ENCODE measurements around the gene RNF144B.
"Not testable (repeated sequence)": the region's sequence is repeated elsewhere in the genome, so short reads cannot be mapped to it uniquely, and the experiment has no call there.

RNF144B gene

DNA sequence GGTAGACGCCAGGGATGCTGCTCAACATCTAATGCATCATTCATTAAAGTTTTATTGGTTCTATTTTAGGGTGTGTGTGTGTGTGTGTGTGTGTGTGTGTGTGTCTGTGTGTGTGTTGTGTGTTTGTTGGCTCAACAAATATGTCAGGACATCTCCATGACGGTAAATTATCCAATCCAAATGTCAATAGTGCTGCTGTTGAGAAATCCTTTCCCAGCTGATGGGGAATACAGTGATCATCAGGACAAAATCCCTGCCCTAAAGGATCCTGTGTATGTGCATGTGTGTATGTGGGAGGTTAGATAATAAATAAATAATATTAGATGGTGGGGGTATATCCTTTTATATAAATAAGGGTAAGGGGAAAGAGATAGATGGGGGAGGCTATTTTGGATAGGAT is 59.6 kb downstream of the RNF144B start:
- DNase-seq, result no peak

DNA sequence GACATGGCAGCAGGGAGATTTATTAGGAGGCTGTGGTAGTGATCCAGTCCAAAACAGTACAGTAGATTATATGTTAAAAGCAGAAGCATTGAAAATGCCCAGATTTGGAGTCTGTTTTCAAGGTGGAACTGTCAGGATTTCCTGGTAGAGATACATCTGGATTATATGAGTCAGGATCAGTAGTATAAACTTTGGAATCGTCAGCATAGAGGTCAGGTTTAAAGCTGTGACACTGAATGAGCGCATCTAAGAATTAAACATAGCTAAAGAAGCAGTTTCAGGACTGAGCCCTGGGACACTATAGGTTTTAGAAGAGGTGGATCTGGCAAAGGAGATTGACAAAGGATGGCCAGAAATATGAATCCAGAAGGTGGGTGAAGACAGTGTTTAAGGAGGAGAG is 60.4 kb downstream of the RNF144B start:
- no peak for DNase-seq

DNA sequence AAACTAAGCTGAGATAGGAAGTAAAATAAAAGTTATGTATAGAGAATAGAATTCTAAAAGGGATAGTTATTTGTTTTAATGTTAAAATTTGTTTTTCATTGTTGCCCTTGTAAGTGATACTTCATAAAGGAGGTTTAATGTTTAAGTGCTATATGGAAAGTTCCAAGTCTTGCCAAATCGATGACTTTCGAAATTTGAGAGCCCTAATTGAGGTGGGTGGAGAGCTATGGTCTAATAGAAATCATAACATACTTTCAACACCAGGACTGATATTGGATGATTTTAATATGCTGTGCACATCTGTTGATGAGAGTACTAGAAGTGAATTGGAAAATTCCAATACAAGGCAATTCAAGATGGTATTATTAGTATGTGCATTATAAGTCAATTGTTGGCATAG is 64.6 kb downstream of the RNF144B start:
- no peak for DNase-seq

DNA sequence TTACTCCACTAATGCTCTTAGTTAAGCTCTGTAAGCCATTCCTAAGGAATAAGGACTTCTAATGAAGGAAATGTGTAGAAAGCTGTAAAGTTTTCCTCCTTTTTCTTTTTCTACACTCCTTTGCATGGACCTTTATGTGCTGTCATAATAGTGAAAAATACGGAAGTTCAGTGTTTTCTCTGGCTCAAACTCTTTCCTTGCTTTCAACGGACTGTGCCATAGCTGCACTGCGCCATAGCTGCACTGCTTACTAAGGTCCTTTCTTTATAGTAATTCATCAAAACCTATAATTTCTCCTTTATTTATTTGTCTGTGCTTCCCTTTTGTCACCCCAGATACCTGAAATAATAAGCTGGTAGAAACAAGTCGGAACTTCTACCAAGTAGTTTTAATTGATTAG is 67.3 kb downstream of the RNF144B start:
- no peak for DNase-seq

DNA sequence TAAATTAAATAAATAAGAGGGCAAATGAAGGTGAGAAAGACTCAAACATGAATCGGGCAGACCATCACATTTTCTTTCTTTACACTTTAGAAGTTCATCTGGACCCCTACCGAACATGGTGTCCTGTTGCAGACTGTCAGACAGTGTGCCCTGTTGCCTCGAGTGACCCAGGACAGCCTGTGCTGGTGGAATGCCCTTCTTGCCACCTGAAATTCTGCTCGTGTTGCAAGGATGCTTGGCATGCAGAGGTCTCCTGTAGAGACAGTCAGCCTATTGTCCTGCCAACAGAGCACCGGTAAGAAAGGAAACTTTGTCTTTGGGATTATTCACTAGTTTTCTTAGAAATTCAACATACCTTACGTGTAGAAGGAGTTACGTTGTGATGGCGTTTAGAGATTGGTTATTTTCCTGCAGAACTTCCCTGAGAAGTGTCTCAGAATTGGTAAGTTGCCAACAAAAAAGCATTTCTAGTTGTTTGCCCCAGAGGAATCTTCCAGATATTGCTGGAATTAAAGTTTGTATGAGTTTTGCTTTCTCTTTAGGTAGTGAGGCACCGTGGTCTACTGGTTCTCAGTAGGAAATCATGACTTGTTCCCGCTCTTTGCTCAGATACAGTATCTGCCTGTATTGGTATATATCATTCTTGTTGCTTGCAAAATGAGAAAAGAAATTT is 70.1 kb downstream of the RNF144B start:
- DNase-seq, result no peak

DNA sequence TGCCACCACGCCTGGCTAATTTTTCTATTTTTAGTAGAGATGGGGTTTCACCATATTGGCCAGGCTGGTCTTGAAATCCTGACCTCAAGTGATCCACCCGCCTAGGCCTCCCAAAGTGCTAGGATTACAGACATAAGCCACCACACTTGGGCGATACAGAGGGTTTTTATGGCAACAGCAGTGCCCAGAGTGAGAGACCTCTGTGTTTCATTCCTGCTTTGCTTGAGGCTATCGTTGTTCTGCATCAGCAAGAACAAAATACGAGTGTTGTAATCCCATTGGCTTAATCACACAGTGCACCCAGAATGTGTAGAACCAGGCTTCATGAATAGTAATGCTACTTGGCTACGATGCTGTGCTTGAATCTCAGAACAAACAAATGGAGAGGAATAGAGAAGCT is 70.9 kb downstream of the RNF144B start:
- not testable (repeated sequence) for DNase-seq

DNA sequence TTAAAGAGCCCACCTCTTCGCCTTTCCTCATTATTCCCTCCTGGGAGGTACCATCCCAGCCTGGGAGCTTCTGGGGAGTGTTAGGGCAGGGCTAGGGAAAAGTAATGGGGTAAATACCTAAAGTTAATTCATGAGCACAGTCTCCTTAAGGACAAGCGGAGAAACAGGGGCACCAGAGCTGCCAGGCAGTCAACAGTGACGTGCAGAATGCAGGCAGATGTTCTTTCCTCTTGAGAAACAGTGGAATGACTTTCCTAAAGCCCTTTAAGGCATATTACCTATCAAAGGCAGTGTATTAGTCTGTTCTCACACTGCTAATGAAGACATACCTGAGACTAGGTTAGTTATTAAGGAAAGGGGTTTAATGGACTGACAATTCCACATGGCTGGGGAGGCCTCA is 76.3 kb downstream of the RNF144B start:
- no peak for DNase-seq

DNA sequence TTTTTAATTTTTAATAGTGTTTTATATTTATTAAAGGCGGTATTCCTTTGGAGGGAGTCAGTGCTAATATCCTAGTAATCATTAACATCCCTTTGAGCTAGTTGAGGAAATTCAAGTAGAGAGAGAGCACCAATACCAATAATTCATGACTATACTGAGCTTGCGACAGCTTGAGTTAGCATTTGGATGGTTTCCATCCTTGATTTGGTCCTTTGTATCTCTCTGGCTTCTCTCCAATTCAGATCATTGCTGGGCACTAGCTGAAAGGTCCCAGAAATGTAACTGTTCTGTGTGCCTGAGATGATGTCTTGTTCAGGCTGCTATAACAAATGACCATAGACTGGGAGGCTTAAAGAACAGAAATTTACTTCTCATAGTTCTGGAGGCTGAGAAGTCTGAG is 77.0 kb downstream of the RNF144B start:
- DNase-seq, result no peak

DNA sequence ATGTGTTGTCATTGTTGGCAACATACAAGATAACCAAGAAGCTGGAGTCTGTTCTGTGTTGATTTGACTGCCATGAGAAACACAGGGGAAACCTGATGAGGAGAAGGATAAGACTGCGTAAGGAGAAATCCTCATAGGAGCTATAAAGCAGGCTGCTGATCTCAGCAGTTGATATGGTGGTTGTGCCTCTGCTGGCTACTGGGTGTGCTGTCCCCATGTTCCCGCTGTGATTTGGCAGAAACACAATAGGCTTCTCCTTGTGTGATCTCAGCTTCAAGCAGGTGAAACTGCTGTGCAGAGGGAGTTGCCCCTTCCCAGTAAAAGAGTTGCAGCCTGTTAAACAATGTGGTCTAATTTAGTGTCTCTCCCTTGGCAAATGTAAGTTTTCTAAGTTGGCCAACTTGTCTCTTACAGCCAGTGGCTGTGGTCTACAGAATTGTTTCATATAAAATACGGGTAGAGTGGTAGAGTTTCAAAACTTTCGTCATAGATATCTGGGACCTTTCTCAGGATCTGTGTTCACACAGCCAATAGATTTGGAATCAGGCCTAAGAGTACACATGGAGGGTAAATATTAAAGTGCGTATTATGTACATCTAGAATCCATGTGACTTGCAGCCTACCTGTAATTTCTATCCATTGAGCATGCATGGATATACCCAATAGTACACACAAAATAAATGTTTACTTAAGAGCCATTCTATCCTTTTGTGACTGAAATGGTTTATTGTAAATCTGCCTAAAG is 78.4 kb downstream of the RNF144B start:
- no peak for DNase-seq

DNA sequence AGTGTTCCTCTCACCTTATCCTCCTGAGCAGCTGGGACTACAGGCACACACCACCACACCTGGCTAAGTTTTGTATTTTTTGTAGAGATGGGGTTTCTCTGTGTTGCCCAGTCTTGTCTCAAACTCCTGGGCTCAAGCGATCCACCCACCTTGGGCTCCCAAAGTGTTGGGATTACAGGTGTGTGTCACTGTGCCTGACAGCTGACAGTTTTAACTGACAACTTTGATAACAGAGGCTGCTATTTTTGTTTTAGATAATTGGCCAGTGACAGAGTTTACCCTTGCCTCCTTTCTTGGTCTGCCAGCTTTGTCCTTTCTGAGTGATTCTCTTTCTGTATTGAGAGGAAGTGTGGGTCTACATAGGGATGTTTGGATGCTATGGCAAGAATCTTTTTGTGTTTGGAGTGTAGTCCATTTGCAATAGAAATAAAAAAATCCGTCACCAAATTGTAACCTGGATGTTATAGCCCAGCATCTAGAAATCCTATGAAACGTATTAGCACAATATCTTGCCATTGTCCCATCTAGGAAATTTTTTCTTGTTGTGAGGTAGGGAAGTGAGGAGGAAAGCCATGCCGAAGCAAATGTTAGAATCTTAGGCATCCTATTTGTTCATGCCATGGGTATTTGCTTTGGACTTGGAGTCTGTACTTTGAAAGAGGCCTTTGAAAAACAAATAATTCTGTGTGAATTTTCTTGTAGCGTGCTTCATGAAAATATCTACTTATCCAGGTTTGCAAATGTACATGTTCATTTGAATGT is 80.8 kb downstream of the RNF144B start:
- no peak for DNase-seq

DNA sequence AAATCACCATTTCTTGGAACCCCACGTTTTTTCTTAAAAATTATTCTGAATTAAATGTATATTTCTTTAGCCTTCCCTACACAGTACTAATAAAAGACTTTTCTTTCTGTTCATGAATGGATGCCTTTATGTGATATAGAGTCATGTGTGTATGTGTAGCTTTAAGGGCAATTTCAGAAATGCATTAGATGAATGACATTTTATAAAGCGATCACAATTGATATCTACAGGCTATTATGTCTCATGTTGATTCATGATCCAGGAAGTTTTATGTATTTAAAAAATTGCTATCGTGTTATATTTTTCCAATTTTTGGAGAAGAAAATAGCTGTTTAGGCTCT is 81.3 kb downstream of the RNF144B start:
- DNase-seq, result no peak

DNA sequence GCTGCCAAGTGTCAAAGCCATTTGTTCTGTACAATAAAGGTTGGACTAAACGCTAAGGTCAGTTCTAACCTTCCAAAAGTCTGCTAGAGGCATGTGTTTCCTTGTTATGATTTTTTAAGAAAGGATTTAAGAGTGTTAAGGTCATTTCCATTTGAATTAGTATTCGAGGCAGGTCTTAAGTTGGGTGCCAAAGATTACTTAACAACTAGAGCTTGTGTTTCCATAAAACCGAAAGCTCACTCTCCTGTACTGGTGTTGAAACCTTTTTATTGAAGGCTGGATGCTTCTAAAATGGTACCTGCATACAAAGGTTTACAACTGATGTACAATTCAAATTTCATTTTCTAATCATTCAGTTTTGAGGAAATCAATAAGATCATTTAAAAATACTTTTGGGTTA is 82.4 kb downstream of the RNF144B start:
- no peak for DNase-seq

DNA sequence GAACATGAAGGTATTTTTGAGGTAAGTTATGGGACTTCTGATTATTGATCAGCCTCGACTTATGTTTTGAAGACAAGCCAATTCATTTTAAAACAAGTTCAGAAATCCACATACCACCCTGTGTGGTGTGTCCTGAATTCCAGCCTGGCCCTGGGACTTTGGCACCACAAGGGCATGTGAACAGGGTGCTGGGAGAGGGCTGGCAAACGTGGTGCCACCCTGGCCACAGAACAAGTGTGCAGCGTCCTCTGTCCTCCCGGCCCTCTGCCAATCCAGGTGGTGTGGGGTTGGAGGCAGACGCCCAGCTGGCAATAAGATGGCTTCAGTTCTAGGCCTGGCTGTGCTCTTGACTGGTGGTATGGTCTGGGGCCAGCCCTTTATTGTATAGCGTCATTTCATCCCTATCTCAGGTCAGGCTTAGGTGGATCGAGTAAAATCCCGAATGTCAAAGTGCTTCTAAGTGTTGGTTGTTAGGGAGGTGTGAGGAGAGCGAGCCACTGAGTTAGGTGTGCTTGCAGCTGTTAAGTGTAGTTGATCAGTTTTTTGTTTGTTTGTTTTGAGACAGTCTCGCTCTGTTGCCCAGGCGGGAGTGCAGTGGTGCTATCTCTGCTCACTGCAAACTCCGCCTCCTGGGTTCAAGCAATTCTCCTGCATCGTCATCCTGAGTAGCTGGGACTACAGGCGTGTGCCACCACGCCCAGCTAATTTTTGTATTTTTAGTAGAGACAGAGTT is 84.2 kb downstream of the RNF144B start:
- DNase-seq, result no peak

DNA sequence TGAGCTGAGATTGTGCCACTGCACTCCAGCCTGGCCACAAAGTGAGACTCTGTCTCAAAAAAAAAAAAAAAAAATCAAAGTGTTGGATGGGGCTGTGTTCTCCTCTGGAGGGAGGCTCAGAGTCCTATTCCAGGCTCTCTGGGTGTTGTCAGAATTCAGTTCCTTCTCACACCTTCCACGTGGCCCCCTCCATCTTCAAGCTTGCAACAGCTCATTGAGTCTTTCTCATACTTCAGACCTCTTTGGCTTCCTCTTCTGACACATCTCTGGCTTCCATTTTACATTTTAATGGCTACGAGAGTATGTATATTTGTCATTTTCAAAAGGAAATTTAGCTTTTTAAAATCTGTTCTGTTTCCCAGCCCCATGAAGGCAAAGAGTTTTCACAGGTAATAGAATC is 85.8 kb downstream of the RNF144B start:
- DNase-seq, result no peak

DNA sequence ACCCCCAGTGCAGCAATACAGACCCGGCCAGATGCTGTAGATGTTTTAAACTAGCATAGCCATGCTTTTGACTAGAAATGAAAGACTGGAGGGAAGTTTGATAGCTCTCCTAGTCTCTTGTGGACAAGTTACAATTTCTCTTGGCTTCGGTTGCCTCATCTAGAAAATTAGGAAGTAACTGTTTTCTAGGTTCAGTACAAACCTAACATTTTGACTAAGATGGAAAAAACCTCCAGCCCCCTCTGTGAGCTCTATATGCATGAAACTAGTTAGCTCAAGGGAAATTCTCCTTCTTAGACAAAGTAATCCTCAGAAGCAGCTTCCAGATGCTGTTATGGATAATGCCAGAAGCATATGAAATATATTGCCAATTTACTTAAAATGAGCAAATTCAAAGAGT is 86.6 kb downstream of the RNF144B start:
- no peak for DNase-seq

DNA sequence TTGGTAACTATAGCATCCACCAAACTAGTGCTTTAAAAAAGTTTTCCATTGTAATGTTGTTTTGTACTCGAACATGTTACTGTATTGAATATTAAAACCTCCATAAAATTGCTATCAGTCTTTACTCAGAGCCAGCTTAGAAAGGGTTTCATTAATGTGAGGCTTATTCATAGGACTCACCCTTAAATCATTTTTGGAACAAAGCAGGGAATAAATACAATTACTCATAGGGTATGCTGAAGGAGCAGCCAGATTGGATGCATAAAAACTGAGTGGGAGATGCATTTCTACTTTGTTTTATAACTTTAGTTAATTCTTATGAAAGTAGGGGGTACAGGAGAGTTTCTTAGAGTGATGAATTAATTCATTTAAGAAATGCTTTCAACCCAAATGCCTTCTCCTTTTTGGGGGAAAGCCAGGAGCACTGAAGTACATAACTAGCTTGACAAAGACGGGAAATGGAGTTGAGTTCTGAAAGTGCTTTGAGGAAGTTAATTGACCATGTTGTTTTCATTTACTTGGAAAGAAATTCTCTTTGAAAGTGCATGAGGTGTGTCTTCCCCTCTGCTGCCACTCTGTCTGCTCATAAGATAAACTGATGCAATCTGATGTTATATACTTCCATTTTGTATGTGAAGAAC is 90.3 kb downstream of the RNF144B start:
- DNase-seq, result no peak

DNA sequence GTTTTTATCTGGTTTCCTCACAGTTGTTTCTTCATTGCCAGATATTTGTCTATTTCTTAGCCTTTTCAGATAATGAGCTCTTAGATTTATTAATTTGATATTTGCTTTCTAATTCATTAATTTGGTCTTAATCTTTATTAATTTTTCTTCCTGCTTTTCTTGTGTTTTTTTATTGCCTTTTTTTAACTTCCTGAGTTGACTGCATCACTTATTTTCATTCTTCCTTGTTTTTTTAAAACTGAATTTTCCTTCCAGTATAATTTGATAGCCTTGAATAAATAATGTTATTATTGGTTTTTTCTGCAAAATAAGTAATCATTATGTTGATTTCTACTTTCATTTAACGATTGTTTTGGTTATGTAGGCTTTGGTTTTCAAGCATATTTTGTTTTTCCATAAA is 91.5 kb downstream of the RNF144B start:
- no peak for DNase-seq

DNA sequence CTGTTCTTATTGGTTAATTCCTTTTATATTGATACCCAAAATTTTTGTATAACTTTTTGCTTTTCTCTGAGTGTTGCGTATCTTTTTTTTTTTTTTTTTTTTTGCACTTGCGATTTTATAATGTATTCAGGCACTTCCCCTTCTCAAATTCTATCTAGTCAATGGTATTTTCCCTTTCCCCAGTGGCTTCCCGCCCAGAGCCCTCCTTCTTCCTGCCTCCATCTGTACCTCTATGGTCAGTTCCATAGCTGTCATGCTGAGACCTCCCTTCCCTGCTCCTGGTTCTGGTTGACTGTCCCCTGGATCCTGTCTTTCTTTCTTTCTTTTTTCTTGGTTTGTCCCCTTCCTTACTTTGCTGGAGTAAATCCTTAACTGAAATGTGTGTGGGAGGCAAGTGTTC is 94.7 kb downstream of the RNF144B start:
- DNase-seq, result no peak

DNA sequence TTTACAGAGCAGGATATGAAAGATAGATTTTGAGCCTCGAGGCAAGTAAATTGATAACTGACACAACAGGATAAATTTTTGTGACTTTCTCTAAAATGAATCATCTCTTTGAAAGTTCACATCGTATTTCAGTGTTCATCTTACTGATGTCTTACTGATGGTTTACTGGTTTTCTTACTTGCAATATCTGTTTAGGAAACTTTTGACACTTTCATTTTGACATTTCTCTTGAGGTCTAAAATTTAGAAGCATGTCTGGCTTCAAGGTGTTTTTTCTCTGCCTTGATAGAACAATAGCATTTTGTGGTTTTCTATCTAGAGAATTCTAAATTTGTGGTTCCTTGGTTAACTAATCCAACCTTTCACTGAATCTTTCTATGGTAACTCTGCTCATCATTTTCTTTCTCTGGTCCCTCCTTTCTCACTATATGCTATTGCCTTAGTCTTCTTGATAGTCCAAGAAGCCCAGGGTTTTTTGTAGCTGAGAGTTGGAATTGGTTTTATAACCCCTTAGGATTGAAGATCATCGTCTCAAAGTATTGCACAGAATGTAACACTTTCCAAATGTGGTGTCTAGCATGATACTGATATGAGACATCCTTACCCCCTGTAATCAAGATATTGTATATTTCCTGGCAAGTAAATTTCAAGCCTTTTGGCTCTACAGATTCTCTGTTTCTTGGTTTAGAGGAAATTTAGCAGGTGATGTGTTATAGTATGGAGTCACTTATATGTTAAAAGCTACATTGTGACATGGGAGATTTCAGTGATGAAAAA is 98.7 kb downstream of the RNF144B start:
- DNase-seq, result no peak

DNA sequence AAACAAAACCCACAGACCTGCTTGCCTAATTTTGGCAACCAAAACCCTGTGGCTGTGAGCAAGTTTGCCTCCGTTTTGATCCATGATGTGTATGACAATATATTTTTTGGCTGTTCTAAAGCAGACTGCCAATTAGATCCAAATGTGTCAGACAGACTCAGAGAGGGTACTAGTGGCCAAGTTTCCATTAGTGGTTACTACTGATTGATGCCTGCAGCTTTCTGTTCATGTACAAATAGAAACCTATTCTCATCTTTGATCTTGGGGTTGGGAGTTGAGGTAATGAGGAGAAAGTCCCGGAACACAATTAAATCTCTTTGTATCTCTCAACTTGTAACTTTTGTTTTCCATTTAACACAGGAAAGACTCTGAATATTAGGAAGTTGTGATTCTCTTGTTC is 100.9 kb downstream of the RNF144B start:
- DNase-seq, result no peak

DNA sequence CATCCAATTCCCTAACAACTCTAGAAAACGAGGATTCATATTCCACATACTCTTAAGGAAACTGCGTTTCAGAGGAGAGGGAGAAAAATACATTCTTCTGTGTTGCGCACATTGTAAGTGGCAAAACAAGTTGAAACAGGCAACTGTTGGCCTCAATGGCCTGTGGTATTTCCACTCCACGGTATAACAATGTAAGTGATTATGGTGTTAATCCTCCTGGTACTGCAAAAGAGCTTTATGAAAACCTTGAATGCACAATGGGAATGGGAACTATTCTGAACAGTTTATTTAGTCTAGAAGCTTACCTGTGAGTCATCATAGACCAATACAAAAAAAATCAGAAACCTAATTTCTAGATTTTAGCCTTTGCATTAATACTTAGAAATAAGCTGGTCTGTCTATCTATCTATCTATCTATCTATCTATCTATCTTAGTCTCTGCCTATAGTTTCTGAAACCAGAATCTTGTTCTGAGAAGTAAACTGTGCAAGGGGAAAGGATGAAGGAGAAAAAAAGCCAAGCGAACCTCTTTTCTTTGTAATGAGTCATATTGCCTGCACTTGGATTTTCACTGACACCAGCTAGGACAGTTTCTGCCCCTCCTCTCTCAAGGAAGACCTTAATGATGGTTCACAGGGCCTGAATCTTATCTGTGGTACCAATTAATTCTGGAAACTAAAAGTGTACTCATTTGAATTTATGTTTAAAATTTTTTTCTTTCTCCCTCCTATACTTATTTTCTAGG is 101.5 kb downstream of the RNF144B start:
- DNase-seq, result no peak

Data from stimulated activated CD4-positive, alpha-beta T cell treated with anti-CD3 and anti-CD28 coated beads, Interleukin-15, amount 100 ng/mL, for 24 hours (primary cell).